Islet precursor cell (in vitro differentiated cells): Measurements from ENCODE around the gene MAP3K19.
"Not testable (repeated sequence)": the region's sequence is repeated elsewhere in the genome, so short reads cannot be mapped to it uniquely, and the experiment has no call there.

Experiments
- DNase-seq: peaks from one replicate; pipeline ENCODE4 v3.0.0-alpha.2; 2018

The MAP3K19 gene

DNA sequence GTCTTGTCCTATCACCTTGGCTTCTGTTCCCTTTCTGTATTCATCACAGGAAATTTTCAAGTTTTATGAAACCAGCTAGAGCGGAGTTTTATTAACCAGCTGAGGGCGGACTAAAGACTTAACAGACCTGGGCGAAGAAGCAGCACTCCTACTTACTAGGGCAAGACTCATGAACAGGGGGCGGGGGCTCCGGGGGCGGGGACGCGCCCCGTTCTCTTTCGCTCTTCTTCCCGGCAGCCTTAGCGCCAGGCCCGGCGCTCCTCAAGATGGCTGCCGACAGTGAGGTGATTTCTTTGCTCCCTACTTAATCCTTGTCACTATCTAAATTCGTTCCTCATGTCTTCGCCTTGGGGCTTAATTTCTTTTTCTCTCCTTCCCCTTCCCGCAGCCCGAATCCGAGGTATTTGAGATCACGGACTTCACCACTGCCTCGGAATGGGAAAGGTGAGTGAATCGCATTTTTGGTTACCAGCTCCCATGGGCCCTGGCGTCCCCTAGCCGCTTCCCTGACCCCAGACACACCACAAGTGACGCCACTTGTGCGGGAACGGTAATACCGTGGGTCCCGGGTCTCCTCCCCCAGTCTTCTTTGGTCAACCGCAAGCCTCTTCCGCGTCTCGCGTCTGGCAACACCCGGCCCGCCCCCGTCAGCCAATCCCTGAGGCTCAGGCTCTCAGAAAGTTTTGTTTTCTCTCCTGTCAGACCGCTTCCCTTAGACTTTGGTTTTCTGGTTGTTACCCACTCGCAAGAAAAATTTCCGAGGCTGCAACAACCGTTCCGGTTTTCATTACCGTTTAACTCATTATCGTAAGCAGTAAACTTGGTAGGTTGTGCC is 5.0 kb upstream of the MAP3K19 start, which contains the start of gene RAB3GAP1:
TSS of gene RAB3GAP1 (plus strand) at position 251 of the 835 bp plus-strand sequence. CDS start at position 267, 16 bp downstream.
- peak; percentile 92 for DNase-seq

DNA sequence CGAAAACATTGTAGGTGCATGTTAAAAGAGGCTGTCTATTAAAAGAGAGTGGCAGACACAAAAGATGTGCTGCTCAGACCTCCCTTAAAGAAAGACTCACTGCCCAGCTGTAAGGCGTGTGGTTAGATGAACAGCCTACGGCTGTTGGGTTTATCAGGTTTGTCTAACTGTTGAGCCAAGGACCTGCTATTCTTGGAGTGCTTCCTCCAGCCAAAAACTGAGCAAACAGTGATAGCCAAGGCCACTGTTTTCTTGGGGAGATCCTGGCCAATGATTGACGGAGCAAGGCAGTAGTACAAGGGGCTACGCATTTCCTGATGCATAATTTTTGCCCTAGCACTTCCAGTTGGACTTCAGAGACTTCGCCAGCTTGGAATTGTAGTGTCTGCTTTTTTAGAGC is 3.4 kb upstream of the MAP3K19 start:
- DNase-seq = no peak

DNA sequence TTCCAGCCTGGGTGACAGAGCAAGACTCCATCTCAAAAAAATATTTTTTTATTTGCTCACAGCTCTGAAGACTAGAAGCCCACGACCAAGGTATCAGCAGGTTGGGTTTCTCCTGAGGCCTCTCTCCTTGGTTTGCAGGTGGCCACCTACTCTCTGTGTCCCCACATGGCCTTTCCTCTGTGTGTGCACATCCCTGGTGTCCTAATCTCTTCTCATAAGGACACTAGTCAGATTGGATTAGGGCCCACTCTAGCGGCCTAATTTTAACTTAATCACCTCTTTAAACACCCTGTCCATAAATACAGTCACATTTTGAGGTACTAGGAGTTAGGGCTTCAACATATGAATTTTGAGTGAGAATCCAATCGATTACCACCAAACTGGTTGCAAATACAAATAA is 2.9 kb upstream of the MAP3K19 start:
- DNase-seq = no peak

- DNase-seq = no peak
Measured at GRCh38 chr2:135048122-135048521, 875 bp upstream of the MAP3K19 start.

DNA sequence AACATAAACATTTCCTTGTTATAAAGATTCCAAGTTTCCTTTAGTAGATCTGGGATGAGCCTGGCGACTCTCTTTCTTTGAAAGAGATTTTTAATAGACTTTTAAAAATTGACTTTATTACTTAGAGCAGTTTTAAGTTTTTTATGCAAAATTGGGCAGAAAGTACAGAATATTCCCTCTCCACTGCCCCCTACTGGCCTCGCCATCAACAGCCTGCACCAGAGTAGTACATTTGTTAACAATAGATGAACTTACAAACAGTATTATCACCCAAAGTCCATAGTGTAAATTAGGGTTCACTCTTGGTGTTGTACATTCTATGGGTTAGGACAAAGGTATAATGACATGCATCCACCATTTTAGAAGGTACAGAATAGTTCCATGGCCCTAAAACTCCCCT is 3.9 kb downstream of the MAP3K19 start:
- no peak for DNase-seq

GRCh38 chr2:135037831-135038230 is 9.4 kb downstream of the MAP3K19 start:
- no peak for DNase-seq

DNA sequence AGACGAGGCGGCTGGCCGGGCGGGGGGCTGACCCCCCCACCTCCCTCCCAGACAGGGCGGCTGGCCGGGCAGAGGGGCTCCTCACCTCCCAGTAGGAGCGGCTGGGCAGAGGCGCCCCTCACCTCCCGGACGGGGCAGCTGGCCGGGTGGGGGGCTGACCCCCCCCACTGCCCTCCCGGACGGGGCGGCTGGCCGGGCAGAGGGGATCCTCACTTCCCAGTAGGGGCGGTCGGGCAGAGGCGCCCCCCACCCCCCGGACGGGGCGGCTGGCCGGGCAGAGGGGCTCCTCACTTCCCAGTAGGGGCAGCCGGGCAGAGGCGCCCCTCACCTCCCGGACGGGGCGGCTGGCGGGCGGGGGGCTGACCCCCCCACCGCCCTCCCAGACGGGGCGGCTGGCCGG is 14.0 kb downstream of the MAP3K19 start:
- not testable (repeated sequence) for DNase-seq

- no peak for DNase-seq
Measured at GRCh38 chr2:135030826-135031225, 16.4 kb downstream of the MAP3K19 start.

GRCh38 chr2:135029481-135030134 is 17.6 kb downstream of the MAP3K19 start:
- DNase-seq = no peak

- no peak for DNase-seq
Measured at GRCh38 chr2:135023886-135024485, 23.3 kb downstream of the MAP3K19 start.

DNA sequence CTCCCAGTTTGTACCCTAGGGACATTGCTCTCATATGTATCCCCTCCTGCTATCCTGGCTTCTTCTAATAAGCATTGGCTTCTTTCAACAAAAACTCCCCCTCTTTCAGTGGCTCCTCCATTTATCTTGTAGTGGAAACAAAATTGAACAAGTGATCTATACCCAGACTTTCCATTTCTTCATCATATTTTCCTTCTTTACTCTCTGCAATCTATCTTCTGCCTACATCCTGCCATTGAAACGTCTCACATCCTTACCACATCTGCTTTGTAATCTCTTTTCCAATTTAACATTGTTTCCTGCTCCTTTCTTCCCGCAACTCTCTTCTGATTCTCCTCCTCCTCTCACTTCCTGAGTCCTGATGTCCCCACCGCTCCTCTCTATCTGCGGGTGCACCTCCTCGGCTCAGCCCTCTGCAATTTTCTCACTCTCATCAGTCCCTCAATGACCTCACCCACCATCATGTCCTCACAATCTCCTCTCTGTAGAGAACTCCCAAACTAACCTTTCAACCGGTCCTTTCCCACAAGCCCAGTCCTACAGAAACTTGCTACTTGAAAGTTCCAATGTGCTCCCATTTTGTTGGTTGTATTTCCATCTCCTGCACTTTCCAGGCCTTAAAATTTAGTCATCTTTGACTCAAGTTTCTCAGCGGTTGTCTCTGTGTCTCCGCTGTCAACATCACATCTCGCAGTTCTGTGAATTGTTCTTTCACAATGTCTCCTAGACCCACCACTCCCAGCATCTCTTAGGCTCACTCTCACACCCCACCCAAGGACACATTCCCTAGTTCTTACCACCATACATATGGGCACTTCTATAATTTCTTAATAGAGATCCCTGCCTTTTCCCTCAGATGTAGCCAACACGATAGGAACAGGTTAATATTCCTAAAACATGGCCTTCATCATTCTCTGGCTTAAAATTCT is 24.0 kb downstream of the MAP3K19 start:
- DNase-seq = no peak

DNA sequence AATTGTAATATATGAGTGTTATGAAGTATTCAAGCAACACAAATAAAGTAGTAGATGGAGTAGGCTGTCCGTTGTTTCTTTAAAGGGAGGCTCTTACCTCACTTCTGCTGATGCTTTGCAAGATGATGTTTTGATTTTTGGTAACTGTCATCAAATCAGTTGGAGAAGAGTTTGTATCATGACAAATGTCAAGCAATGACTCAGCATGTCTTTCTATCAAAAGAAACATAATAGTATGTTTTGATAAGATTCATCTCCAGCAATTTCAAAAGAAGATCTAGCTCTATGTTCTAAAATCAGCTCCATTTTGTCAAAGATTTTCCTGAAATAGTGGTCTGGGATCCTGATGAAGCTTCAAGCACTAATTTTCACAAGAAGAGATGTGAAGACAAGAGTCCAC is 25.6 kb downstream of the MAP3K19 start:
- DNase-seq = no peak

DNA sequence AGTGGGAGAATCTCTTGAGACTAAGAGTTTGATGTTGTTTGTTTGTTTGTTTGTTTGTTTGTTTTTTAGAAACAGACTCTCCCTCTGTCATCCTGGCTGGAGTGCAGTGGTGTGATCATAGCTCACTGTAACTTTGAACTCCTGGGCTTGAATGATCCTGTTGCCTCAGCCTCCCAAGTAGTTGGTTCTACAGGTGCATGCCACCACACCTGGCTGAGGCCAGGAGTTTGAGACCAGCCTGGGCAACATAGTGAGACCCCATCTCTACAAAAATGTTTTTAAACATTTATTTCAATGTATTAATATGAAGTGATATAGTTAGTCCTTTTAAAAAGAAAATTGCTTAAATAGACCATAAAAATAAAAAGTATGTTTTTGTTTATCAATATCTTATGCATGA is 35.6 kb downstream of the MAP3K19 start:
- no peak for DNase-seq

DNA sequence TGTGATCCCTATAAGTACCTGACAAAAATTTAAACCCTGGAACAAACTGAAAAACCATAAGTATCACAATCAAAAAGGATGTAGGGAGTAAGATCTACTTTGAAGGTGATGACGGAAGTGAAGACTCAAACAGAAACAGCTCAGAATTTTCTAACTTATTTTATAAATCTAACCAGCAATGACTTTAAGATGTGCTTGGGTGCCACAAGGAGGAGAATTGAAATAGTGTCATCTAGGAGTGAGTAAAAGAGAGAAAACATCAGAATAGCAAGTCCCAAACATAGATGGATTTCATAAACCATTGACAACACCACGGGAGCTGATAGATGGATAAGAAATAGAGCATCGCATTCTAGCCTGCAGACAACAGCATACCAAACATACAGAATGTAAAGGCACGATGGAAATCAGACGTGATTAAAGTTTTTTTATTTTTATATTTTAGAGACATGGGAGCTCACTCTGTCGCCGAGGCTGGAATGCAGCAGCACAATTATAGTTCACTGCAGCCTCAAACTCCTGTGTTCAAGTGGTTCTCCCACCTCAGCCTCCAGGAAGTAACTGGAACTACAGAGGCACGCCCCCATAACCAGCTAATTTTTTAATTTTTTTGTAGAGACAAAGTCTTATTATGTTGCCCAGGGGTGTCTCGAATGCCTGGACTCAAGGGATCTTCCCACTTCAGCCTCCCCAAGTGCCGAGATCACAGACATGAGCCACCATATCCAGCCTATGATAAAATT is 36.9 kb downstream of the MAP3K19 start:
- DNase-seq = no peak

- DNase-seq = no peak
Measured at GRCh38 chr2:135009339-135009738, 37.9 kb downstream of the MAP3K19 start.

DNA sequence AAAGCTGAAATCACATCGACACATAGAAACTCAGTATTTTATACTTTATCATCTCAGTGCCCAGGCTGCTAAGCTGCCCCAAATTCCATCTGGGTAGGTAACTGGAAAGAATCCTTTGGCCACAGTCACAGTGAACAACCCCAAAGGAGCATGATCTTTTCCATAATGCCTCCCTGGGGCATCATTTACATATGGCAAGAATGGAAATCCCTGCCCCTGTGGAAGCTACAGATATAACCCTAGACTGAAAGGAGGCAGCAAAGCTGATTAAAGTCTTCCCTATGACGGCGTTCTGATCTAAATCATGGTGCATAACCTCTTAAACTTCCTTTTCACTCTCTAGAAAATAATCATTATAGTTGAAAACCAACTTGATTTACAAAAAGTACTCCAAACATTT is 41.5 kb downstream of the MAP3K19 start:
- no peak for DNase-seq

DNA sequence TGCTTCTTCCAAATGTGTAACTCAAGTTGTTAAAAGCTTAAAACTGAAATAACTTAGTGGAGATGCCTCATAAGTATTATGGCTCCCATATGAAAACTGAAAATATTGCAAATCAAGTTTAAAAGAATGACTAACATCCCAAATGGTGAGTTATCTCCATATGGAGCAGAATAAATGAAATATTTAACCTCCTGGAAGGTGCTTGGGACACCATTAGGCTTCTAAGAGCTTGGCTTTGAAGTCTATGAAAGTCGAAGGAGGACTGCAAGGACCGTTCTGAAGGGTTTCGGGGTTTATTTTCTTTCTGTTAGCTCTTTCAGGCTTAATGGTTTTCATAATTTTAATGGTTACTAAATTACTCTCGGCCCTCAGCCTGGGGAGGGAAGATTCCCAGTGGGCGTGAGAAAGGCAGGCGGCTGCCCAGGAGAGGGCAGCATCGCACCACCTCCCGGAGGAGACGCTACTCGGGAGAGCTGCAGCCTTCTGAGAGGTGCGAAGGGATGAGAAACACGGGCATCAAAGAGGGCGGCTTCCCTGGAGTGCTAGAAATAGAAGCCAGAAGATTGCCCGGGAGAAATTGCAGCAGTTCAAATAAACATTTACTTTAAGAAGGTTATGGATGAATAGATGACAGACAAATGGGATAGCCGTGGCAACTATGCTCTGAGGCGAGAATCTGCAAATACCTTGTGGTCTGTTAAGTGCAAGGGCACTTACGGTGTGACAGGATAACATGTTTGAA is 43.1 kb downstream of the MAP3K19 start:
- peak; percentile 84 for DNase-seq

GRCh38 chr2:135002836-135003235 is 44.4 kb downstream of the MAP3K19 start:
- no peak for DNase-seq

- DNase-seq = no peak
Measured at GRCh38 chr2:134999521-134999920, 47.7 kb downstream of the MAP3K19 start.

DNA sequence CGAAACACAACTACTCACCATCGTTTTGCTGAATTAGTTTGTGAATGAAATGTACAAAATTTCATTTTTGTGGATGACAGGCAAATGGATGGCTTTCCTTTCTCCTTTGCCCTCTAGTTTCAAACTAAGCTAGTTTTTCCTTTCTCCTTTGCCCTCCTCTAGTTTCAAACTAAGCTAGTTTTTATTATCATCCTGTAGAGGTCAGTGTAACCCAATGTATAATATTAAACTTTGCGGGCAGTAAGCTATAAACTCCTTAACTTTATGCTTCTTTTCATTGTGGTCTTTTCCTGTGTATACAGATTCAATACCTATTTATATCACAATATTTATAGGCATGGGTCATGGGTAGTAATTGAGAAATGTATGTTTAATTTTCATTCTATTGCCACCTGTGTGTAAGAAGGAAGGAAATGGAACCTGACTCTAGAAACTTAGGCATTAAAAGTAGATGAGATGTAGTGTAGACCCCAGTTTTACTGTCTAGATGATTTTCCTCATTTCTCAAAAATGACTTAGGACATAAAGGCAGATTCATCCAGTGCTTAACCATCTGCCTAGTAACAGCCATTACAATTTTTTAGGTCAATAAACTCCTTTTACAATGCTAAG is 58.1 kb downstream of the MAP3K19 start:
- no peak for DNase-seq

- DNase-seq = no peak
Measured at GRCh38 chr2:134985061-134985460, 62.2 kb downstream of the MAP3K19 start.
